ENCODE measurements around the gene HSPA12A. TPM values are rescaled to one million over a fixed set of nuclear protein-coding genes. Genes with fewer than 3 reads are reported as not detected.

The HSPA12A gene
- total RNA-seq, 6 donors from 2014 or later, result 4.2 to 11.6 (median 6.1) TPM

- H3K4me3 ChIP-seq, result no peak overlapping the region
- DNase-seq (no peak), ATAC-seq (ENCODE audit: low FRiP score in 2 of 2) (no peak)
- H3K27me3 ChIP-seq, result no peaks in the 10 kb centered on the region
- no peaks in the 10 kb centered on the region for H3K9me3 ChIP-seq
- no peak for TF ChIP-seq EP300 (IDR thresholded peaks at IDR 0.05)
- no peak overlapping the region for H3K27ac ChIP-seq
- 79 to 87% methylated on average over 11 of the region's 11 CpGs for WGBS, 2 donors
- no peaks in the 10 kb centered on the region for H3K36me3 ChIP-seq
- no peaks in the 10 kb centered on the region for H3K4me1 ChIP-seq
Measured at GRCh38 chr10:116621934-116622655, 120.3 kb downstream of the HSPA12A start.

GRCh38 chr10:116621476-116621875 is 120.9 kb downstream of the HSPA12A start:
- ATAC-seq (ENCODE audit: low FRiP score in 2 of 2) (no peak), DNase-seq (no peak)
- Histone ChIP-seq H3K4me3 (no peak overlapping the region), H3K27ac (no peak overlapping the region), H3K9me3 (no peaks in the 10 kb centered on the region), H3K4me1 (no peaks in the 10 kb centered on the region), H3K36me3 (no peaks in the 10 kb centered on the region), H3K27me3 (no peaks in the 10 kb centered on the region)
- WGBS, 2 donors, result 70 to 76% methylated on average over 8 of the region's 8 CpGs
- TF ChIP-seq CTCF (IDR thresholded peaks at IDR 0.05) (no peak), EP300 (IDR thresholded peaks at IDR 0.05) (peak in 1 of 4 donors; percentile 20)

Other genes starting within 250 kb of the HSPA12A start
- gene PNLIP, start 196.6 kb downstream of the HSPA12A start, total RNA-seq, result 1 to 10 TPM in 2 of 6 donors, not detected in 4; 1.7 to 3.3 TPM
- 1 to 10 TPM in 1 of 6 donors, under 1 TPM in 1, not detected in 4; 0.66 to 1.7 TPM for gene PNLIPRP1, start 151.6 kb downstream of the HSPA12A start, total RNA-seq
- under 1 TPM in 2 of 6 donors, not detected in 4; 0.49 to 0.88 TPM for gene PNLIPRP2, start 121.6 kb downstream of the HSPA12A start, total RNA-seq
- gene ENO4, start 106.9 kb upstream of the HSPA12A start, total RNA-seq, result 1 to 10 TPM in 4 of 6 donors, under 1 TPM in 2; 0.06 to 3.0 (median 1.1) TPM

All from upper lobe of left lung (tissue), 6 donors.